Esophagus mucosa (tissue), 1 donor: ENCODE data around the gene SPATA18. TPM values are rescaled to one million over a fixed set of nuclear protein-coding genes. Genes with fewer than 3 reads are reported as not detected.

Source experiments
- ATAC-seq: fragments of 200-7000 bp; cut with Tn5 transposase; one replicate; pipeline ENCODE4 v1.9.1; 2020
- total RNA-seq: library from RNA; stranded (reverse); gene quantifications from one replicate; pipeline ENCODE4 v1.2.4, GENCODE V29; 2023
- donor health status: DM: yes; HTN: yes; CAD: no.

SPATA18 gene, protein sequence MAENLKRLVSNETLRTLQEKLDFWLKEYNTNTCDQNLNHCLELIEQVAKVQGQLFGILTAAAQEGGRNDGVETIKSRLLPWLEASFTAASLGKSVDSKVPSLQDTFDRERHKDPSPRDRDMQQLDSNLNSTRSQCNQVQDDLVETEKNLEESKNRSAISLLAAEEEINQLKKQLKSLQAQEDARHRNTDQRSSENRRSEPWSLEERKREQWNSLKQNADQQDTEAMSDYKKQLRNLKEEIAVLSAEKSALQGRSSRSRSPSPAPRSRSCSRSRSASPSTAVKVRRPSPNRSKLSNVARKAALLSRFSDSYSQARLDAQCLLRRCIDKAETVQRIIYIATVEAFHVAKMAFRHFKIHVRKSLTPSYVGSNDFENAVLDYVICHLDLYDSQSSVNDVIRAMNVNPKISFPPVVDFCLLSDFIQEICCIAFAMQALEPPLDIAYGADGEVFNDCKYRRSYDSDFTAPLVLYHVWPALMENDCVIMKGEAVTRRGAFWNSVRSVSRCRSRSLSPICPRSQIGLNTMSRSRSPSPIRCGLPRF
- 11.9 TPM for total RNA-seq

DNA sequence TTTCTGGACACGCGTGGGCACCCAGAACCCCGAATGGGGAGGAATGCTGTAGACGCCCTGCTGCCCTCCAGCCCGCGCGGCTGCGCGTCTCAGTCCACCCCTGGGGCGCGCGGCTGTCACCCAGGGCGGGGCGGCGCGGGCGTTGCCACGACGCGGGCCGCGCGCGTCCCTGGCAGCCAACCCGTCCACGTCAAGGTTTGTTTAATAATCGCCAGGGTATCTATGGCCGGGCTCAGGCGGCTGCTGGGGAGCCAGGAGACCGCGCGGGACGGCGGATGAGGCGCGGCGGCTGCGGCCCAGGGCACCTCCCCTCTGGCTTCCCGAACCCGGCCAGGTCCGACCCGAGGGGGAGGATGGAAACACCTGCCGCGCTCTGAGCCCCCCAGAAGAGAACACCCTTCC lies at the start of gene SPATA18:
Gene SPATA18, plus strand, starts transcription at position 92 of the 402 bp plus-strand sequence. CDS start 401 bp downstream, outside the sequence.
- peak; percentile 91 for ATAC-seq

GRCh38 chr4:52001616-52002015 lies 49.5 kb upstream of the SPATA18 start:
- no peak for ATAC-seq

GRCh38 chr4:52004414-52004813 lies 46.7 kb upstream of the SPATA18 start:
- no peak for ATAC-seq

GRCh38 chr4:52005604-52006273 lies 45.4 kb upstream of the SPATA18 start:
- no peak for ATAC-seq

- ATAC-seq: no peak
Measured at GRCh38 chr4:52006887-52007286, 44.2 kb upstream of the SPATA18 start.

- ATAC-seq: no peak
Measured at GRCh38 chr4:52010986-52011385, 40.1 kb upstream of the SPATA18 start.

DNA sequence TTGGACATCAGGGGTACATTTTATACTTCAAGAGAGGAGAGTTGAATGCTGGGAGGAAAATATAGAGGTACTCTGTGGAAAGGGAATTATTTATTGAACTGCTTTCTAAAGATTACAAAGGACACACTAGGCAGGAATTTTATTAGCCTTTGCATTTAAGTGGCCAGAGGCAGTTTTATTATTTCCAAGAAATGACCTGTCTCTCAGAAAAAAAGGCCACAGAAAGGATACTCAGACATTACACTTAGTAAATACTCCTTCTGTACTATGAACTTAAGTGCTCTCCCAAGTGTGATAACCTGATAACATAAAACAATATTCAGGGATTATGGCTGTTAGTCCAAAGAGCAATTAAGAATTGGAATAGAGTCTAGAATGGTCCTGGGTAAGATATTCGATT lies 38.5 kb upstream of the SPATA18 start:
- no peak for ATAC-seq

GRCh38 chr4:52014903-52015302 lies 36.2 kb upstream of the SPATA18 start:
- ATAC-seq: no peak

GRCh38 chr4:52015366-52015765 lies 35.7 kb upstream of the SPATA18 start:
- no peak for ATAC-seq

- no peak for ATAC-seq
Measured at GRCh38 chr4:52016981-52017380, 34.1 kb upstream of the SPATA18 start.

DNA sequence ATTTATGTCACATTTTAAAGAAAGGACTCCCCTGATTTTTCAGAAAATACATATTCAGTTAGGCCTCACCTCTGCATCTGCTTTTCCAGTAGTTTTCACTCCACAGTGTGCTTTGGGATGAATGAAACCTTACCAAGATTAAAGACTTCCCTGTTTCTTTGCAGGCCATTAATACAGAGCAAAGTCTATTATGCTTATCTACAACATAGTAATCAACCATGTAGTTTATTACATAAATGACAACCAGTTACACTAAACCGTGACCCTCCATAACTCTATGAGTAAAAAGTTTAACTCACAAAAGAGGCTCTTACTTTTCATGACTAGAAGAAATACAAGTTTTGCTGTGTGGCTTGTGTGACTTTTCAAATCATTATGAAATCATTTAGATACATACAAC lies 33.3 kb upstream of the SPATA18 start:
- ATAC-seq: no peak

- peak; percentile 41 for ATAC-seq
Measured at GRCh38 chr4:52019936-52020657, 31.0 kb upstream of the SPATA18 start, which contains the start of gene LRRC66. Gene LRRC66, minus strand, starts transcription at chr4:52020363. Its CDS starts 2,750 bp downstream, at chr4:52017613.

- ATAC-seq: no peak
Measured at GRCh38 chr4:52028970-52029369, 22.1 kb upstream of the SPATA18 start.

DNA sequence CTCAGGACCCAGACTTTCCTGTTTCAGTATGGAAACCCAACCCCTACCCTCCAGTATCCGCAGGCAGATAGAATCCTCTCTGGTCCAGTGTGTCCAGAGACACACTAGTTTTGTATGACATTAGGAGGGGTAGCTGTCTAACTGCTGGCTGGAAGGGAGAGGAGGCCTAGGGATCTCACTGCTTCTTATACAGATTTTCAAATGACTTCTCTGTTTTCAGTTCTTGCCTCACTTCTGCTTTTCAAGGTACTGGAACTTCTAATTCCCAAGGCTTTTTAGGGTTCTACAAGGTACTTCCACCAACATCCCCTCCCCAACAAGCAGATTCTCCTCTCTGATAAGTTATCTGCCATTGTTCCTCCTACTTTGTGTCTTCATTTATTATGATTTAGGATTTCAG lies 19.1 kb upstream of the SPATA18 start:
- ATAC-seq: no peak

GRCh38 chr4:52035190-52035589 lies 15.9 kb upstream of the SPATA18 start:
- ATAC-seq: no peak

DNA sequence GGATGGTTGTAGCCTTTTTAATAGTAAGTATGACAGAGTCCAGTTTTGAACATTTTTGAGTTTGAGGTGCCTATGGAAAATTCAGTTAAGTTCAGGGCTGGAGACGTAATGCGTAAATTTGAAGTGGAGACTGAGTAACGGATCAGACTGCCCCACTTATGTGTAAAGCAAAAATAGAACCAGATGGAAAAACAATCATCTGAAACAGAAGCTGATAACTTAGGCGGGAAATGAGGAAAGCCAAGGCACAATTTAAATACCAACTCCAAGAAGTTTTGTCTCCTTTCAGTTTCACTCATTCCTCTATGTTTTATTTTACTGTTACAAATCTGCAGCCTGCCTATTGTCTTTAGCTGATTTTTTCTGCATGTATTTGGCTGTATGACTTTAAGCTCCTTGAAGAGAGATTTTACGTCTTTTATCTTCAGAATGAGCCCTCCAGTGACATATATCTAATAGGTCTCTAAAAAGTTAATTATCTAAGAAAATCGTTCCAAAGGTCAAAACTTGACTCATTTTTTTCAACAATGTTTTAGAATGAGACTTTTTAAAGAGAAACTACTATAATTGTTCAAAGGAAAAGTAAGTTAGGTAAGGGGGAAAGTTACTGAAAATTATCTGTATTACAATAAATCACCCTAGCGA lies 14.1 kb upstream of the SPATA18 start:
- ATAC-seq: no peak

DNA sequence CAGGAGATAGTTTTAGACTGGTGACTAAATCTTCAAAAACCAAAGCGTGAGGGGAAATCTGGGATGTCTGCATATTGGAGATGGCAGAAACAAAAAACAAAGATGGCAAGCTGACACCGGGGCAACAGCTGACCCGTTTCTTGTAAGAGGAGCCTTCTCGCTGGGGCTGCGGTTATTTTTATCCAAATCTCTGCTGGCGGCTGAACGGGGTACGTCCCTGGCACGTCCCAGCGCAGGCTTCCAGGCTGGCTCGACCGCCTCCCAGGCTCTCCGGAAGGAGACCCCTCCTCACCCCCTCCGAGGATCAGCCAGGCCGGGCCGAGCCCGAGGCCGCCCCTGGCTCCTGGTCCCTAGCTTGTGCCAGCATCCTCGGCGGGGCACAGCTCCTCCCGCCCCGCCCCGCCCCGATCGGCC lies 13.4 kb upstream of the SPATA18 start:
- peak; percentile 31 for ATAC-seq

- peak; percentile 85 for ATAC-seq
Measured at GRCh38 chr4:52038103-52038912, 12.8 kb upstream of the SPATA18 start, which contains the start of gene SGCB. Gene SGCB, minus strand, starts transcription at chr4:52038299. Its CDS starts 40 bp downstream, at chr4:52038259.

- no peak for ATAC-seq
Measured at GRCh38 chr4:52045028-52045427, 6.1 kb upstream of the SPATA18 start.

DNA sequence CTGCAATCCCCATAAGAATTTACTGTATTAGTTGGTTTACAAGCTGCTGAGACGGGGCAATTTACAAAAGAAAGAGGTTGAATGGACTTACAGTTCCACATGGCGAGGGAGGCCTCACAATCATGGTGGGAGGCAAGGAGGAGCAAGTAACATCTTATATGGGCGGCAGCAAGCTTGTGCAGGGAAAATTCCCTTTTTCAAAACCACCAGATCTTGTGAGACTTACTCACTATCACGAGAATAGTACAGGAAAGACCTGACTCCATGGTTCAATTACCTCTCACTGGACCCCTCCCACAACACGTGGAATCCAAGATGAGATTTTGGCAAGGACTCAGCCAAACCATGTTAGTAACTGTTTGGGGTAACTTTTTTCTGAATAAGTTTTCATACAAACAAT lies 1.8 kb upstream of the SPATA18 start:
- ATAC-seq: no peak
